SK-N-SH (cell line): ENCODE measurements around the gene SHQ1. TPM values are rescaled to one million over a fixed set of nuclear protein-coding genes. Genes with fewer than 3 reads are reported as not detected.

Experiments used
- CTCF ChIA-PET: fragments of 300-600, 350-600 bp; formaldehyde crosslinking; extraction: SDS; loops from one replicate; lab custom pipeline; 2021; lab: Yijun Ruan, JAX
- POLR2A ChIA-PET: fragments of 350-600 bp; sonication (Branson Sonifier 250); formaldehyde crosslinking; extraction: SDS; loops from one replicate; lab custom pipeline; 2020; ENCODE audit warnings: antibody characterized with exemption, inconsistent platforms; lab: Yijun Ruan, JAX
- DNase-seq: peaks from one replicate; pipeline ENCODE4 v3.0.0; 2012
- H2AFZ ChIP-seq: fragments of 200-600 bp; sonication (generic); 2 replicates; pipeline ENCODE4 v1.8.1; 2016; ENCODE audit warnings: antibody characterized with exemption, mild to moderate bottlenecking, low read depth
- H3F3A ChIP-seq: fragments of 200-600 bp; sonication (generic); replicated peaks from 2 replicates; pipeline ENCODE3; 2016; ENCODE audit warnings: antibody characterized with exemption, mild to moderate bottlenecking; ENCODE audit not compliant: insufficient read depth
- H3K27ac ChIP-seq, 2 experiments: fragments of 200-500 bp in 1 of 2; fragments of 200-600 bp in 1 of 2; sonication (Bioruptor generic) in 1 of 2; sonication (generic), shearing (Covaris generic) in 1 of 2; 2 replicates each; pipeline versions ENCODE4 v1.5.1 to v1.6.1; 2014 to 2016; ENCODE audit warnings: low read depth in 2 of 2, inconsistent platforms in 1 of 2, low read length in 1 of 2, mild to moderate bottlenecking in 1 of 2, mixed read lengths in 1 of 2
- H3K27me3 ChIP-seq: fragments of 200-600 bp; sonication (generic), shearing (Covaris generic); 2 replicates; pipeline ENCODE4 v1.6.1; 2016; ENCODE audit warnings: mixed run types; ENCODE audit not compliant: insufficient read depth
- H3K36me3 ChIP-seq, 2 experiments: fragments of 200-500 bp in 1 of 2; fragments of 200-600 bp in 1 of 2; sonication (Bioruptor generic) in 1 of 2; sonication (generic) in 1 of 2; replicated peaks in 1 of 2; 2 replicates each; pipeline versions ENCODE3 to v1.5.1; 2014 to 2016; ENCODE audit warnings: low read length in 1 of 2, mild to moderate bottlenecking in 1 of 2; ENCODE audit not compliant: insufficient read depth in 2 of 2, control insufficient read depth in 1 of 2
- H3K4me1 ChIP-seq, 2 experiments: fragments of 200-500 bp in 1 of 2; fragments of 200-600 bp in 1 of 2; sonication (Bioruptor generic) in 1 of 2; sonication (generic), shearing (Covaris generic) in 1 of 2; 2 replicates each; pipeline versions ENCODE4 v1.5.1 to v1.6.1; 2014 to 2016; ENCODE audit warnings: low read depth in 1 of 2, low read length in 1 of 2, mixed run types in 1 of 2; ENCODE audit not compliant: insufficient read depth in 2 of 2, control insufficient read depth in 1 of 2
- H3K4me2 ChIP-seq: fragments of 200-600 bp; sonication (generic), shearing (Covaris generic); 2 replicates; pipeline ENCODE4 v1.6.1; 2017; ENCODE audit warnings: mixed run types
- H3K4me3 ChIP-seq, 2 experiments: fragments of 200-500 bp in 1 of 2; fragments of 200-600 bp in 1 of 2; sonication (Bioruptor generic) in 1 of 2; sonication (generic), shearing (Covaris generic) in 1 of 2; 2 replicates each; pipeline versions ENCODE4 v1.5.1 to v1.8.1; 2014 to 2016; ENCODE audit warnings: low read depth in 2 of 2, inconsistent platforms in 1 of 2, low read length in 1 of 2, mild to moderate bottlenecking in 1 of 2, mixed read lengths in 1 of 2, moderate library complexity in 1 of 2
- H3K79me2 ChIP-seq: fragments of 200-600 bp; sonication (generic); 2 replicates; pipeline ENCODE4 v1.8.1; 2017; ENCODE audit warnings: mild to moderate bottlenecking; ENCODE audit not compliant: insufficient read depth
- H3K9ac ChIP-seq: fragments of 200-600 bp; sonication (generic); 2 replicates; pipeline ENCODE4 v1.6.1; 2017; ENCODE audit warnings: mixed run types
- H3K9me2 ChIP-seq: fragments of 200-600 bp; sonication (generic); 2 replicates; pipeline ENCODE4 v1.6.1; 2017; ENCODE audit warnings: mixed run types
- H3K9me3 ChIP-seq: fragments of 200-600 bp; sonication (generic); 2 replicates; pipeline ENCODE4 v1.6.1; 2017; ENCODE audit warnings: mixed run types, mild to moderate bottlenecking, moderate library complexity
- H4K20me1 ChIP-seq: fragments of 200-600 bp; sonication (generic); 2 replicates; pipeline ENCODE4 v1.6.1; 2017; ENCODE audit warnings: mild to moderate bottlenecking, mixed run types; ENCODE audit not compliant: insufficient read depth
- CHD2 ChIP-seq: fragments of 150-350 bp; IDR thresholded peaks from 2 replicates; pipeline ENCODE4 v1.6.1; 2018; ENCODE audit warnings: low read length; ENCODE audit not compliant: partially characterized antibody
- CTCF ChIP-seq: fragments of 200-600 bp; sonication (generic); IDR thresholded peaks from 2 replicates; pipeline ENCODE4 v1.6.1; 2017; ENCODE audit warnings: antibody characterized with exemption, mild to moderate bottlenecking, moderate library complexity
- ELF1 ChIP-seq: IDR thresholded peaks from 2 replicates; pipeline ENCODE4 v1.4.0; 2012
- FOSL2 ChIP-seq: IDR thresholded peaks from 2 replicates; pipeline ENCODE4 v1.4.0; 2012; ENCODE audit warnings: low read depth, mild to moderate bottlenecking, moderate library complexity, borderline replicate concordance
- FOXJ3 ChIP-seq: sonication (generic); formaldehyde crosslinking; IDR thresholded peaks from 2 replicates; pipeline ENCODE4 v1.5.1; 2020; ENCODE audit warnings: mild to moderate bottlenecking, missing genetic modification reagents
- FOXM1 ChIP-seq: IDR thresholded peaks from 2 replicates; pipeline ENCODE4 v1.4.0; 2012; ENCODE audit warnings: low read depth, mild to moderate bottlenecking
- GABPA ChIP-seq: IDR thresholded peaks from 2 replicates; pipeline ENCODE4 v1.4.0; 2012; ENCODE audit warnings: low read depth, mild to moderate bottlenecking
- GATA2 ChIP-seq: sonication (generic); formaldehyde crosslinking; IDR thresholded peaks from 2 replicates; pipeline ENCODE4 v1.5.0; 2020; ENCODE audit warnings: mild to moderate bottlenecking, missing genetic modification reagents
- MEF2A ChIP-seq: IDR thresholded peaks from 2 replicates; pipeline ENCODE4 v1.4.0; 2012; ENCODE audit warnings: low read depth, borderline replicate concordance
- MXI1 ChIP-seq: IDR thresholded peaks from 2 replicates; pipeline ENCODE4 v1.6.1; 2012; ENCODE audit warnings: mild to moderate bottlenecking, low read depth, low read length, improper control_type of control experiment
- NFIC ChIP-seq: IDR thresholded peaks from 2 replicates; pipeline ENCODE4 v1.4.0; 2012; ENCODE audit warnings: borderline replicate concordance
- NRF1 ChIP-seq: IDR thresholded peaks from 2 replicates; pipeline ENCODE4 v1.6.1; 2012; ENCODE audit warnings: low read depth, mild to moderate bottlenecking, low read length
- POLR2AphosphoS5 ChIP-seq: IDR thresholded peaks from 2 replicates; pipeline ENCODE4 v1.6.1; 2012; ENCODE audit warnings: low read depth, low read length
- RFX5 ChIP-seq: IDR thresholded peaks from 2 replicates; pipeline ENCODE4 v1.6.1; 2012; ENCODE audit warnings: mild to moderate bottlenecking, improper control_type of control experiment, low read length
- RXRA ChIP-seq: IDR thresholded peaks from 2 replicates; pipeline ENCODE4 v1.4.0; 2012; ENCODE audit warnings: low read depth, mild to moderate bottlenecking, borderline replicate concordance
- TCF12 ChIP-seq: IDR thresholded peaks from 2 replicates; pipeline ENCODE4 v1.4.0; 2012
- TEAD4 ChIP-seq: IDR thresholded peaks from 2 replicates; pipeline ENCODE4 v1.4.0; 2012; ENCODE audit warnings: mild to moderate bottlenecking, borderline replicate concordance; ENCODE audit not compliant: insufficient read depth
- USF1 ChIP-seq: IDR thresholded peaks from 2 replicates; pipeline ENCODE4 v1.4.0; 2012; ENCODE audit warnings: low read depth, borderline replicate concordance
- WGBS: methylation state at CpG from one replicate; pipeline ENCODE4 v1.1.6; 2017; ENCODE audit warnings: low lambda C conversion rate; 5-methylcytosine and 5-hydroxymethylcytosine counted together
- polyA plus RNA-seq, 3 experiments: library from polyadenylated mRNA; depleted of rRNA; stranded (reverse); fragments of >200 nt; gene quantifications; 2 replicates each; pipeline ENCODE4 v1.2.3, GENCODE V29; 2012
- TF ChIP-seq, protein P1 (sequence below): IDR thresholded peaks from 2 replicates; pipeline ENCODE4 v1.4.0; 2012; ENCODE audit warnings: low read depth
- TF ChIP-seq, protein P2 (sequence below): fragments of 150-350 bp; IDR thresholded peaks from 2 replicates; pipeline ENCODE4 v1.6.1; 2016; ENCODE audit warnings: mild to moderate bottlenecking, low read depth, low read length

SHQ1 gene
- polyA plus RNA-seq, 1 of the 3 experiments (the other 2 are of a cell fraction), result 10.5 TPM

GRCh38 chr3:72844436-72844993 lies 3.7 kb downstream of the SHQ1 start:
- peaks cover 51% of the 10 kb centered on the region for H3K79me2 ChIP-seq
- H3K9me2 ChIP-seq, result no peaks in the 10 kb centered on the region
- peak; percentile 38; the same call in 1 of the 2 replicates for TF ChIP-seq FOSL2
- no peak for TF ChIP-seq POLR2AphosphoS5
- no peaks in the 10 kb centered on the region for H3K27me3 ChIP-seq
- no peak overlapping the region for H2AFZ ChIP-seq
- no peak overlapping the region for H3K4me3 ChIP-seq
- H4K20me1 ChIP-seq, result peaks cover 10% of the 10 kb centered on the region; the same call in 1 of the 2 replicates
- peaks cover 12% of the 10 kb centered on the region for H3F3A ChIP-seq
- ChIA-PET CTCF (interaction anchor here (1.0 kb wide), 1 partner anchor 969 kb away, joined by 4 read pairs; no protein-coding TSS in a partner anchor), POLR2A (no interaction called here)
- peak overlapping the region in 1 of 2 experiments; percentile 29; a peak in 2 of 4 replicates for H3K27ac ChIP-seq
- peaks cover 20 to 24% of the 10 kb centered on the region in 2 experiments for H3K36me3 ChIP-seq
- H3K9ac ChIP-seq, result no peak overlapping the region
- H3K4me1 ChIP-seq, result peaks cover 8 to 12% of the 10 kb centered on the region in 2 experiments; a peak in 3 of 4 replicates
- H3K9me3 ChIP-seq, result no peaks in the 10 kb centered on the region
- WGBS, result 82% methylated on average over 1 of the region's 1 CpG
- DNase-seq, result no peak
- no peak overlapping the region for H3K4me2 ChIP-seq

DNA sequence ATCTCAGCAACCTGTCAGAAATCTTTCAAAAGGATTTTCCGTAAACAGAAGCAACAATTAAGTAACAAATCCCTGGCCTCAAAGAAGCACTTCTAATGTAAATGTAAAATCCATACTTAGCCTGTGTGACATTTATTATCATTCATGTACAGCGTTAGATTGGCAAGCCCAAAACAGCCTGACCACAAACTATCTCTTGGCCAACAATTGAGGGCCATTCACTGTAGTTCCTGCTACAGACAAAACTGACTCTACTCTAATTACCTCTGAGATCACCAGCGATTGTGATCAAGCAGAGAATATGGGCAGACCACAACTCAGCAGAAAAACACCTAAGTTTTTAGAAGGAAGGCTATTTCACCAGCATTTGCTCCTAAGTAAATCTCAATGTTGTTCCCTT lies 9.2 kb downstream of the SHQ1 start:
- peaks cover 0 to 3% of the 10 kb centered on the region in 2 experiments; a peak in 2 of 4 replicates for H3K4me1 ChIP-seq
- ChIA-PET POLR2A (no interaction called here), CTCF (no interaction called here)
- no peaks in the 10 kb centered on the region for H3F3A ChIP-seq
- H3K27ac ChIP-seq, result no peak overlapping the region
- peaks cover 15% of the 10 kb centered on the region for H3K79me2 ChIP-seq
- DNase-seq, result no peak
- WGBS, result 81% methylated on average over 3 of the region's 3 CpGs
- TF ChIP-seq MXI1 (no peak), ELF1 (no peak), TEAD4 (no peak), RXRA (no peak), CHD2 (no peak), NRF1 (no peak), FOXJ3 (no peak), MEF2A (no peak)
- no peaks in the 10 kb centered on the region for H3K27me3 ChIP-seq
- H3K4me2 ChIP-seq, result no peak overlapping the region
- no peaks in the 10 kb centered on the region for H3K9me3 ChIP-seq
- peaks cover 38 to 50% of the 10 kb centered on the region in 2 experiments for H3K36me3 ChIP-seq
- H3K9ac ChIP-seq, result no peak overlapping the region
- H3K9me2 ChIP-seq, result no peaks in the 10 kb centered on the region
- H2AFZ ChIP-seq, result no peak overlapping the region
- H3K4me3 ChIP-seq, result no peak overlapping the region
- no peaks in the 10 kb centered on the region for H4K20me1 ChIP-seq

GRCh38 chr3:72836923-72837322 lies 11.3 kb downstream of the SHQ1 start:
- WGBS, result 89% methylated on average over 2 of the region's 3 CpGs
- Histone ChIP-seq H3K4me1 (peaks cover 0 to 3% of the 10 kb centered on the region in 2 experiments; a peak in 1 of 4 replicates), H3K9ac (no peak overlapping the region), H4K20me1 (no peaks in the 10 kb centered on the region), H3K9me2 (no peaks in the 10 kb centered on the region), H3K79me2 (no peaks in the 10 kb centered on the region), H3K4me3 (no peak overlapping the region), H3F3A (no peaks in the 10 kb centered on the region), H3K36me3 (peaks cover 31 to 58% of the 10 kb centered on the region in 2 experiments), H3K4me2 (no peak overlapping the region), H2AFZ (no peak overlapping the region)
- CTCF ChIA-PET, result interaction anchor here (0.7 to 2.1 kb wide), 6 partner anchors 9 to 368 kb away, joined by 3 to 7 read pairs (median 4); no protein-coding TSS in a partner anchor
- TF ChIP-seq GATA2 (CRISPR knock-in tag) (no peak), GABPA (no peak), POLR2AphosphoS5 (no peak), CTCF (no peak), FOXM1 (no peak), USF1 (no peak), FOSL2 (no peak), RFX5 (no peak), TEAD4 (no peak), TCF12 (no peak), MEF2A (no peak), NFIC (no peak)
- TF ChIP-seq, protein P1, sequence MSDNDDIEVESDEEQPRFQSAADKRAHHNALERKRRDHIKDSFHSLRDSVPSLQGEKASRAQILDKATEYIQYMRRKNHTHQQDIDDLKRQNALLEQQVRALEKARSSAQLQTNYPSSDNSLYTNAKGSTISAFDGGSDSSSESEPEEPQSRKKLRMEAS, result no peak
- TF ChIP-seq, protein P2, sequence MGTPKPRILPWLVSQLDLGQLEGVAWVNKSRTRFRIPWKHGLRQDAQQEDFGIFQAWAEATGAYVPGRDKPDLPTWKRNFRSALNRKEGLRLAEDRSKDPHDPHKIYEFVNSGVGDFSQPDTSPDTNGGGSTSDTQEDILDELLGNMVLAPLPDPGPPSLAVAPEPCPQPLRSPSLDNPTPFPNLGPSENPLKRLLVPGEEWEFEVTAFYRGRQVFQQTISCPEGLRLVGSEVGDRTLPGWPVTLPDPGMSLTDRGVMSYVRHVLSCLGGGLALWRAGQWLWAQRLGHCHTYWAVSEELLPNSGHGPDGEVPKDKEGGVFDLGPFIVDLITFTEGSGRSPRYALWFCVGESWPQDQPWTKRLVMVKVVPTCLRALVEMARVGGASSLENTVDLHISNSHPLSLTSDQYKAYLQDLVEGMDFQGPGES, result no peak
- TF ChIP-seq, all 33 proteins: peak for 0
- H3K9me3 ChIP-seq, result no peaks in the 10 kb centered on the region
- POLR2A ChIA-PET, result no interaction called here
- no peak overlapping the region; a peak in 1 of 4 replicates for H3K27ac ChIP-seq
- H3K27me3 ChIP-seq, result no peaks in the 10 kb centered on the region
- no peak for DNase-seq
